Cardiac septum (tissue), 1 donor: Measurements from ENCODE around the gene NCAPG2. TPM values are rescaled to one million over a fixed set of nuclear protein-coding genes. Genes with fewer than 3 reads are reported as not detected.

Source experiments
- DNase-seq: peaks from one replicate; pipeline ENCODE4 v3.0.0-alpha.2; 2020; ENCODE audit warnings: low spot score
- intact Hi-C: fragments of 100-400 bp; cut with DNase I; formaldehyde crosslinking; loops from one replicate; pipeline ENCODE4 v1.14.0; 2022
- microRNA-seq: library from miRNA; unstranded; fragments of <30 nt; microRNA quantifications from one replicate; pipeline ENCODE4 v1.2.0, GENCODE V29; 2020
- total RNA-seq: library from RNA; stranded (reverse); fragmentation: NEBNext Ultra II Directional; extraction: Animal tissue kit (Norgen Biotek cat#: 25700); gene quantifications from one replicate; pipeline ENCODE4 v1.2.1, GENCODE V29; 2021
- donor health status: DM: no; HTN: no; CAD: no.

The NCAPG2 gene
- total RNA-seq, 1 donor from 2014 or later = 3.6 TPM

- intact Hi-C loops = no loop called here
- DNase-seq = peak; percentile 74
These were observed 117.2 kb downstream of the NCAPG2 start, which contains the start of gene PTPRN2 for GRCh38 chr7:158587162-158588084. TSS of gene PTPRN2 (minus strand) at chr7:158587823.

GRCh38 chr7:158586499-158587161, 118.0 kb downstream of the NCAPG2 start:
- peak; percentile 49 for DNase-seq
- intact Hi-C loops = no loop called here

GRCh38 chr7:158585721-158586498, 118.7 kb downstream of the NCAPG2 start:
- peak; percentile 58 for DNase-seq
- intact Hi-C loops = no loop called here

DNA sequence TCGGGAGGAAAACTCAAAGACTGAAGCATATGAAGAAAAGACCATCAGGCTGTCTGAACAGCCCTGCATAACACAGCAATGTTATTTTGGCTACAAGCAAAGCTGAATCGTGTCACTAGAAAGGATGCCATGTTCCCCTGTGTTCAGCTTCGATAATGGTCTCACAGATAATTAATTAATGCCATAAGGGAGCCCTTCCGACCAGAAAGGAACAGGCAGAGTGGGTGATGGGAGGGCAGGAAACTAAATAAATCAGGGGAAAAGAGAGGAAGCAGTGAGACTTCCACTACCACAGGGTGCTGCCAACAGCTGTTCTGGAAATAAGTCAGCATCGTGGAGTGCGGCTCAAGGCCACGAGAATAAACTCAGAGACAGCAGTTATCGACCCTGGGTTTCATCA, 120.2 kb downstream of the NCAPG2 start:
- intact Hi-C loops = no loop called here
- no peak for DNase-seq

DNA sequence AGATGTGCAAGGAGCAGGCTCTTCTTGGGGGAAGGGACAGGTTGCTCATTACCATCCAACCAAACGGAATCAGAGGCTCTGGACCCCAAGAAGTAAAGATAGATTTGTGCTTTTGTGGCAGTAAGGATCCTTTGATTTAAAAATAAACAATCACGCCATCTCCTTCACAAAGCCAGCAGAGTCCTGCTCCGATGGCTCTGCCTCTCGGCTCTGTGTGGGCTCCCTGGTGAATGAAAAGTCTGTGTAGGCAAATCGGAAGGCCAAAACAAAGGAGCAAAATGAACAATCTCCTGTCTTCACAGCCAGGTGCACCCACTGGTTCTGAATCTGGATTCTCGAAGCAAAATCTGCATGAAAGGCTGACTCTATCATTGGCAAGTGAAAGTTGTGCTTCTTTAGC, 120.8 kb downstream of the NCAPG2 start:
- intact Hi-C loops = no loop called here
- no peak for DNase-seq

DNA sequence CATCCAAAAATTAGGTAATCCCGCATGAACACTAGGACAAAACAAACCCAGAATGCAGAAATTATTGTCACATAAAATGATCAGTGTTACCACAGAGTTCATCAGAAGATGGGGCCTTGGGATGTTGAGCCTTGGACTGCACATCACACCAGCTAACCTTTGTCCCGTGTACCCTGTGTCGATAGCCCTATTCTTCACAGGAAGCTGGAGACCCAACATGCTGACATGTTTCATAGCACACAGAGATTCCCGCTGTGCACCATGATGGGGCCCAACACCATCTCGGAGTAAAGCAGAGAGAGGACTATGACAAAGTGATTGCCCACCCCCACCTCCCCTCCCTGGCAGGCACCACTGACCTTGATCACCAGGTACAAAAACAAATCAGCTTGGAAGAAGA, 121.5 kb downstream of the NCAPG2 start:
- peak; percentile 3 for DNase-seq
- intact Hi-C loops = no loop called here

DNA sequence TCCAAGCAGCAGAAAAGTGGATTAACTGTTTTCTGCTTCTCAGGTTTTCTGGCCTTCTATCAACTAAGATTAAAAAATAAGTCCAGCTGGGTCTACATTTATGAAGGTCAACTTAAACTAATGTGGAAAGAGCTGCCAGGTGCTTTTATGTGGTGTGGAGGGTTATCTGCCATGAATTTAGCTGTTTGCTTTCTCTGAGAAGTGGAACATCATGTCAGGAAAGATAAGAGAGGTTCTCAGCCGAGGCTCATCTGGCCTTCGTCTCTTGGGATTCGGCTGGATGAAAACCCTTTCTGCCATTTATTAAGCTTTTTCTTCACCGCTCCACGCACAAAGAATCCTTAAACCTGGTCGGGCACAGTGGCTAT, 122.5 kb downstream of the NCAPG2 start:
- peak; percentile 7 for DNase-seq
- intact Hi-C loops = no loop called here

GRCh38 chr7:158581440-158582088, 123.0 kb downstream of the NCAPG2 start:
- peak; percentile 19 for DNase-seq
- intact Hi-C loops = no loop called here

Small RNA genes within 50 kb of the gene (microRNA-seq; reads per million reads assigned to microRNA genes)
- not detected for gene MIR5707

Other genes with a start within 250 kb of the NCAPG2 start
- 0.92 TPM for gene PTPRN2, start 117.0 kb downstream of the NCAPG2 start, total RNA-seq
- 45.6 TPM for gene ESYT2, start 124.7 kb upstream of the NCAPG2 start, total RNA-seq
- gene DYNC2I1, start 151.8 kb upstream of the NCAPG2 start, total RNA-seq = 24.8 TPM